ENCODE measurements around the gene TBC1D16. TPM values are rescaled to one million over a fixed set of nuclear protein-coding genes. Genes with fewer than 3 reads are reported as not detected.

TBC1D16 gene
- total and polyA plus RNA-seq, 2 donors (not counting 1 experiment from before 2014, with no cell fraction given): 0.82 to 2.7 TPM

GRCh38 chr17:80068301-80069222 is 32.9 kb upstream of the TBC1D16 start:
- intact Hi-C loops (cut with micrococcal nuclease): no loop called here
- no peak overlapping the region for H3K27ac Mint-ChIP-seq
- no peak overlapping the region for H2AFZ ChIP-seq (ENCODE audit: insufficient read depth, low read depth, low read length, poor library complexity, severe bottlenecking)
- no peak overlapping the region for H3K4me2 ChIP-seq (replicated peaks; ENCODE audit: low read depth, low read length, poor library complexity, severe bottlenecking)
- no peaks in the 10 kb centered on the region for H4K20me1 ChIP-seq (ENCODE audit: control insufficient read depth, insufficient read depth, low read length, poor library complexity, severe bottlenecking)
- H3K4me1 Mint-ChIP-seq: no peaks in the 10 kb centered on the region
- WGBS (ENCODE audit: insufficient coverage): 93% methylated on average over 19 of the region's 23 CpGs
- TF ChIP-seq EZH2 (IDR thresholded peaks at IDR 0.05; ENCODE audit: borderline replicate concordance, insufficient read depth, low read depth, low read length, poor library complexity, severe bottlenecking) (no peak), CTCF (IDR thresholded peaks at IDR 0.05) (no peak)
- H3K79me2 ChIP-seq (ENCODE audit: control insufficient read depth, insufficient read depth, low read length): no peaks in the 10 kb centered on the region
- H3K27ac ChIP-seq (ENCODE audit: low read length in 2 of 2): no peak overlapping the region
- H3K4me3 Mint-ChIP-seq: no peak overlapping the region
- no peaks in the 10 kb centered on the region for H3K9me3 Mint-ChIP-seq (ENCODE audit: insufficient read depth)
- no peaks in the 10 kb centered on the region for H3K4me1 ChIP-seq (ENCODE audit: control insufficient read depth in 2 of 2, insufficient read depth in 2 of 2, low read length in 2 of 2)
- ATAC-seq (ENCODE audit: low read depth) (no peak), DNase-seq (no peak)
- no peak overlapping the region for H3K9ac ChIP-seq (ENCODE audit: low read length)
- H3K9me3 ChIP-seq (ENCODE audit: control extremely low read depth in 1 of 3, control insufficient read depth in 2 of 3, insufficient read depth in 1 of 3, low read length in 2 of 3): peaks cover 0 to 3% (median 0%) of the 10 kb centered on the region in 3 donors
- H3K27me3 ChIP-seq (replicated peaks in 1 of 4; ENCODE audit: control extremely low read depth in 1 of 4, control insufficient read depth in 3 of 4, insufficient read depth in 4 of 4, low read length in 3 of 4): no peaks in the 10 kb centered on the region
- H3K36me3 ChIP-seq (replicated peaks in 1 of 2; ENCODE audit: control extremely low read depth in 1 of 2, control insufficient read depth in 1 of 2, extremely low read depth in 1 of 2, insufficient read depth in 2 of 2, low read length in 1 of 2): no peaks in the 10 kb centered on the region
- ChIA-PET POLR2A (no interaction called here), CTCF (interaction anchor here (0.9 kb wide), 1 partner anchor 63 kb away, joined by 3 read pairs; no protein-coding TSS in a partner anchor)
- H3K27me3 Mint-ChIP-seq: peaks cover 21% of the 10 kb centered on the region
- no peak overlapping the region for H3K4me3 ChIP-seq (ENCODE audit: control extremely low read depth in 1 of 5, extremely low read depth in 1 of 5, insufficient read depth in 1 of 5, low read depth in 2 of 5, low read length in 4 of 5)

- ChIA-PET CTCF (interaction anchor here (0.6 kb wide), 1 partner anchor 497 kb away, joined by 3 read pairs; no protein-coding TSS in a partner anchor), POLR2A (no interaction called here)
- H3K9me3 Mint-ChIP-seq (ENCODE audit: insufficient read depth): no peaks in the 10 kb centered on the region
- peaks cover 0 to 3% (median 0%) of the 10 kb centered on the region in 3 donors for H3K9me3 ChIP-seq (ENCODE audit: control extremely low read depth in 1 of 3, control insufficient read depth in 2 of 3, insufficient read depth in 1 of 3, low read length in 2 of 3)
- H3K27me3 ChIP-seq (replicated peaks in 1 of 4; ENCODE audit: control extremely low read depth in 1 of 4, control insufficient read depth in 3 of 4, insufficient read depth in 4 of 4, low read length in 3 of 4): no peaks in the 10 kb centered on the region
- no peak overlapping the region for H3K4me2 ChIP-seq (replicated peaks; ENCODE audit: low read depth, low read length, poor library complexity, severe bottlenecking)
- no peak overlapping the region for H3K27ac ChIP-seq (ENCODE audit: low read length in 2 of 2)
- DNase-seq (no peak), ATAC-seq (ENCODE audit: low read depth) (no peak)
- WGBS (ENCODE audit: insufficient coverage): 98% methylated on average over 18 of the region's 31 CpGs
- H3K9ac ChIP-seq (ENCODE audit: low read length): no peak overlapping the region
- H2AFZ ChIP-seq (ENCODE audit: insufficient read depth, low read depth, low read length, poor library complexity, severe bottlenecking): no peak overlapping the region
- H3K4me3 Mint-ChIP-seq: no peak overlapping the region
- H3K36me3 ChIP-seq (replicated peaks in 1 of 2; ENCODE audit: control extremely low read depth in 1 of 2, control insufficient read depth in 1 of 2, extremely low read depth in 1 of 2, insufficient read depth in 2 of 2, low read length in 1 of 2): no peaks in the 10 kb centered on the region
- H3K27me3 Mint-ChIP-seq: peaks cover 19% of the 10 kb centered on the region
- TF ChIP-seq EZH2 (IDR thresholded peaks at IDR 0.05; ENCODE audit: borderline replicate concordance, insufficient read depth, low read depth, low read length, poor library complexity, severe bottlenecking): no peak
- TF ChIP-seq CTCF (IDR thresholded peaks at IDR 0.05): no peak
- intact Hi-C loops (cut with micrococcal nuclease): no loop called here
- no peak overlapping the region for H3K4me3 ChIP-seq (ENCODE audit: control extremely low read depth in 1 of 5, extremely low read depth in 1 of 5, insufficient read depth in 1 of 5, low read depth in 2 of 5, low read length in 4 of 5)
- H3K79me2 ChIP-seq (ENCODE audit: control insufficient read depth, insufficient read depth, low read length): no peaks in the 10 kb centered on the region
- no peak overlapping the region for H3K27ac Mint-ChIP-seq
- no peaks in the 10 kb centered on the region for H3K4me1 ChIP-seq (ENCODE audit: control insufficient read depth in 2 of 2, insufficient read depth in 2 of 2, low read length in 2 of 2)
- no peaks in the 10 kb centered on the region for H4K20me1 ChIP-seq (ENCODE audit: control insufficient read depth, insufficient read depth, low read length, poor library complexity, severe bottlenecking)
- no peaks in the 10 kb centered on the region for H3K4me1 Mint-ChIP-seq
Measured at GRCh38 chr17:80067393-80067986, 31.8 kb upstream of the TBC1D16 start.

Measured in B cell (primary cell).